HG03175 (cell line): ENCODE results near the gene KLHL29.

Experiments
- ATAC-seq: cut with Tn5 transposase; IDR thresholded peaks from one replicate; pipeline ENCODE4 v1.9.1; 2021; ENCODE audit warnings: mild to moderate bottlenecking, moderate library complexity; ENCODE audit not compliant: unreplicated experiment

The KLHL29 gene

GRCh38 chr2:23467618-23468017, 82.6 kb downstream of the KLHL29 start:
- ATAC-seq, result no peak

- no peak for ATAC-seq
Measured at GRCh38 chr2:23468474-23469141, 83.6 kb downstream of the KLHL29 start.

- no peak for ATAC-seq
Measured at GRCh38 chr2:23469142-23469540, 84.2 kb downstream of the KLHL29 start.

GRCh38 chr2:23475036-23475435, 90.1 kb downstream of the KLHL29 start:
- no peak for ATAC-seq

- no peak for ATAC-seq
Measured at GRCh38 chr2:23475473-23475872, 90.5 kb downstream of the KLHL29 start.

- no peak for ATAC-seq
Measured at GRCh38 chr2:23476786-23477185, 91.8 kb downstream of the KLHL29 start.

GRCh38 chr2:23477392-23477791, 92.4 kb downstream of the KLHL29 start:
- no peak for ATAC-seq

- ATAC-seq, result no peak
Measured at GRCh38 chr2:23478087-23478932, 93.3 kb downstream of the KLHL29 start.

- ATAC-seq, result no peak
Measured at GRCh38 chr2:23478933-23479683, 94.1 kb downstream of the KLHL29 start.

GRCh38 chr2:23480957-23481797, 96.2 kb downstream of the KLHL29 start:
- no peak for ATAC-seq

GRCh38 chr2:23482188-23482587, 97.2 kb downstream of the KLHL29 start:
- no peak for ATAC-seq

- ATAC-seq, result no peak
Measured at GRCh38 chr2:23482607-23483006, 97.6 kb downstream of the KLHL29 start.

GRCh38 chr2:23483791-23484190, 98.8 kb downstream of the KLHL29 start:
- no peak for ATAC-seq

- ATAC-seq, result no peak
Measured at GRCh38 chr2:23484275-23484674, 99.3 kb downstream of the KLHL29 start.

- no peak for ATAC-seq
Measured at GRCh38 chr2:23484767-23485166, 99.8 kb downstream of the KLHL29 start.

GRCh38 chr2:23485261-23485660, 100.3 kb downstream of the KLHL29 start:
- no peak for ATAC-seq

- ATAC-seq, result no peak
Measured at GRCh38 chr2:23485841-23486683, 101.1 kb downstream of the KLHL29 start.

- ATAC-seq, result no peak
Measured at GRCh38 chr2:23486684-23487075, 101.7 kb downstream of the KLHL29 start.

GRCh38 chr2:23487735-23488492, 102.9 kb downstream of the KLHL29 start:
- ATAC-seq, result no peak
